ENCODE results near the gene SH3GL2.
A peak's percentile ranks its signal among the peaks of the same experiment; 100 is the strongest.

Gene SH3GL2

GRCh38 chr9:17551023-17551422 is 27.8 kb upstream of the SH3GL2 start:
- no peak overlapping the region for H2BK5ac ChIP-seq (ENCODE audit: low read length)
- H3K4me3 ChIP-seq (ENCODE audit: low read length): no peak overlapping the region
- H2BK15ac ChIP-seq (replicated peaks; ENCODE audit: low read depth): no peak overlapping the region
- H3K4ac ChIP-seq (ENCODE audit: low read depth, low read length): no peak overlapping the region
- H3K36me3 ChIP-seq (ENCODE audit: control insufficient read depth, insufficient read depth, low read length): no peaks in the 10 kb centered on the region
- no peak overlapping the region for H4K5ac ChIP-seq (ENCODE audit: low read length)
- no peak overlapping the region for H3K4me2 ChIP-seq (ENCODE audit: low read length)
- no peaks in the 10 kb centered on the region for H3K4me1 ChIP-seq (ENCODE audit: control insufficient read depth, low read depth, low read length)
- H3K9ac ChIP-seq (ENCODE audit: low read length): no peak overlapping the region
- no CpG with 5 or more reads among the region's 2 CpGs for WGBS (ENCODE audit: extremely low coverage, insufficient coverage, low lambda C conversion rate)
- no peaks in the 10 kb centered on the region for H3K79me2 ChIP-seq (ENCODE audit: control insufficient read depth, insufficient read depth, low read length)
- H3K56ac ChIP-seq (ENCODE audit: low read length): no peak overlapping the region
- no peak overlapping the region for H4K8ac ChIP-seq (ENCODE audit: low read depth, low read length)
- H3K27ac ChIP-seq (ENCODE audit: low read depth, low read length): no peak overlapping the region
- no peak for DNase-seq
- no peaks in the 10 kb centered on the region for H3K79me1 ChIP-seq (ENCODE audit: low read length)
- no peak overlapping the region for H3K18ac ChIP-seq (ENCODE audit: low read length)
- no peak overlapping the region for H3K23ac ChIP-seq (ENCODE audit: low read length)
- no peaks in the 10 kb centered on the region for H3K27me3 ChIP-seq (ENCODE audit: insufficient read depth, low read length, poor library complexity)
- H2BK120ac ChIP-seq (ENCODE audit: low read depth, low read length): no peak overlapping the region
- no peak overlapping the region for H2AK5ac ChIP-seq (ENCODE audit: low read length)

GRCh38 chr9:17555362-17556054 is 23.4 kb upstream of the SH3GL2 start:
- H2BK15ac ChIP-seq (replicated peaks; ENCODE audit: low read depth): no peak overlapping the region
- H3K4me2 ChIP-seq (ENCODE audit: low read length): no peak overlapping the region
- H2BK120ac ChIP-seq (ENCODE audit: low read depth, low read length): no peak overlapping the region
- no peak overlapping the region for H4K8ac ChIP-seq (ENCODE audit: low read depth, low read length)
- H3K4ac ChIP-seq (ENCODE audit: low read depth, low read length): no peak overlapping the region
- H3K4me3 ChIP-seq (ENCODE audit: low read length): no peak overlapping the region
- H3K79me2 ChIP-seq (ENCODE audit: control insufficient read depth, insufficient read depth, low read length): no peaks in the 10 kb centered on the region
- no peaks in the 10 kb centered on the region for H3K36me3 ChIP-seq (ENCODE audit: control insufficient read depth, insufficient read depth, low read length)
- H3K4me1 ChIP-seq (ENCODE audit: control insufficient read depth, low read depth, low read length): no peaks in the 10 kb centered on the region
- no peak overlapping the region for H2BK5ac ChIP-seq (ENCODE audit: low read length)
- no peak overlapping the region for H3K18ac ChIP-seq (ENCODE audit: low read length)
- WGBS (ENCODE audit: extremely low coverage, insufficient coverage, low lambda C conversion rate): no CpG with 5 or more reads among the region's 4 CpGs
- no peaks in the 10 kb centered on the region for H3K27me3 ChIP-seq (ENCODE audit: insufficient read depth, low read length, poor library complexity)
- H2AK5ac ChIP-seq (ENCODE audit: low read length): no peak overlapping the region
- H3K9ac ChIP-seq (ENCODE audit: low read length): no peak overlapping the region
- H3K79me1 ChIP-seq (ENCODE audit: low read length): no peaks in the 10 kb centered on the region
- no peak overlapping the region for H3K23ac ChIP-seq (ENCODE audit: low read length)
- H4K5ac ChIP-seq (ENCODE audit: low read length): no peak overlapping the region
- no peak overlapping the region for H3K27ac ChIP-seq (ENCODE audit: low read depth, low read length)
- no peak overlapping the region for H3K56ac ChIP-seq (ENCODE audit: low read length)
- DNase-seq: no peak

GRCh38 chr9:17556255-17556654 is 22.6 kb upstream of the SH3GL2 start:
- Histone ChIP-seq H3K79me1 (ENCODE audit: low read length) (no peaks in the 10 kb centered on the region), H2BK120ac (ENCODE audit: low read depth, low read length) (no peak overlapping the region), H2BK15ac (replicated peaks; ENCODE audit: low read depth) (no peak overlapping the region), H3K36me3 (ENCODE audit: control insufficient read depth, insufficient read depth, low read length) (no peaks in the 10 kb centered on the region), H3K9ac (ENCODE audit: low read length) (no peak overlapping the region), H3K27me3 (ENCODE audit: insufficient read depth, low read length, poor library complexity) (no peaks in the 10 kb centered on the region), H4K8ac (ENCODE audit: low read depth, low read length) (no peak overlapping the region), H2AK5ac (ENCODE audit: low read length) (no peak overlapping the region), H3K27ac (ENCODE audit: low read depth, low read length) (no peak overlapping the region), H3K18ac (ENCODE audit: low read length) (no peak overlapping the region), H3K56ac (ENCODE audit: low read length) (no peak overlapping the region), H3K4ac (ENCODE audit: low read depth, low read length) (no peak overlapping the region), H4K5ac (ENCODE audit: low read length) (no peak overlapping the region), H3K4me2 (ENCODE audit: low read length) (no peak overlapping the region), H2BK5ac (ENCODE audit: low read length) (no peak overlapping the region), H3K23ac (ENCODE audit: low read length) (no peak overlapping the region), H3K4me1 (ENCODE audit: control insufficient read depth, low read depth, low read length) (no peaks in the 10 kb centered on the region), H3K79me2 (ENCODE audit: control insufficient read depth, insufficient read depth, low read length) (no peaks in the 10 kb centered on the region), H3K4me3 (ENCODE audit: low read length) (no peak overlapping the region)
- no CpG with 5 or more reads among the region's 8 CpGs for WGBS (ENCODE audit: extremely low coverage, insufficient coverage, low lambda C conversion rate)
- DNase-seq: no peak

- Histone ChIP-seq H3K9ac (ENCODE audit: low read length) (no peak overlapping the region), H2BK5ac (ENCODE audit: low read length) (no peak overlapping the region), H2AK5ac (ENCODE audit: low read length) (no peak overlapping the region), H3K4me1 (ENCODE audit: control insufficient read depth, low read depth, low read length) (no peaks in the 10 kb centered on the region), H3K4ac (ENCODE audit: low read depth, low read length) (no peak overlapping the region), H3K79me1 (ENCODE audit: low read length) (no peaks in the 10 kb centered on the region), H3K4me3 (ENCODE audit: low read length) (no peak overlapping the region), H4K8ac (ENCODE audit: low read depth, low read length) (no peak overlapping the region), H3K56ac (ENCODE audit: low read length) (no peak overlapping the region), H3K36me3 (ENCODE audit: control insufficient read depth, insufficient read depth, low read length) (no peaks in the 10 kb centered on the region), H3K23ac (ENCODE audit: low read length) (no peak overlapping the region), H3K18ac (ENCODE audit: low read length) (no peak overlapping the region), H2BK120ac (ENCODE audit: low read depth, low read length) (no peak overlapping the region), H3K27me3 (ENCODE audit: insufficient read depth, low read length, poor library complexity) (no peaks in the 10 kb centered on the region), H3K4me2 (ENCODE audit: low read length) (no peak overlapping the region), H3K79me2 (ENCODE audit: control insufficient read depth, insufficient read depth, low read length) (no peaks in the 10 kb centered on the region), H4K5ac (ENCODE audit: low read length) (no peak overlapping the region), H2BK15ac (replicated peaks; ENCODE audit: low read depth) (no peak overlapping the region), H3K27ac (ENCODE audit: low read depth, low read length) (no peak overlapping the region)
- no CpG with 5 or more reads among the region's 2 CpGs for WGBS (ENCODE audit: extremely low coverage, insufficient coverage, low lambda C conversion rate)
- DNase-seq: no peak
Observed at GRCh38 chr9:17556935-17557334, 21.9 kb upstream of the SH3GL2 start.

- peak; percentile 74 for DNase-seq
Observed at GRCh38 chr9:17571825-17572224, 7.0 kb upstream of the SH3GL2 start.

GRCh38 chr9:17574342-17574741 is 4.5 kb upstream of the SH3GL2 start:
- Histone ChIP-seq H2AK5ac (ENCODE audit: low read length) (no peak overlapping the region), H3K4me3 (ENCODE audit: low read length) (no peak overlapping the region), H3K79me1 (ENCODE audit: low read length) (no peaks in the 10 kb centered on the region), H3K4ac (ENCODE audit: low read depth, low read length) (no peak overlapping the region), H3K36me3 (ENCODE audit: control insufficient read depth, insufficient read depth, low read length) (no peaks in the 10 kb centered on the region), H4K8ac (ENCODE audit: low read depth, low read length) (no peak overlapping the region), H3K79me2 (ENCODE audit: control insufficient read depth, insufficient read depth, low read length) (no peaks in the 10 kb centered on the region), H3K4me1 (ENCODE audit: control insufficient read depth, low read depth, low read length) (peaks cover 6% of the 10 kb centered on the region), H2BK15ac (replicated peaks; ENCODE audit: low read depth) (no peak overlapping the region), H3K9ac (ENCODE audit: low read length) (no peak overlapping the region), H2BK5ac (ENCODE audit: low read length) (no peak overlapping the region), H3K4me2 (ENCODE audit: low read length) (no peak overlapping the region), H3K56ac (ENCODE audit: low read length) (no peak overlapping the region), H3K23ac (ENCODE audit: low read length) (no peak overlapping the region), H3K18ac (ENCODE audit: low read length) (no peak overlapping the region), H3K27me3 (ENCODE audit: insufficient read depth, low read length, poor library complexity) (peaks cover 8% of the 10 kb centered on the region), H4K5ac (ENCODE audit: low read length) (no peak overlapping the region), H3K27ac (ENCODE audit: low read depth, low read length) (no peak overlapping the region), H2BK120ac (ENCODE audit: low read depth, low read length) (no peak overlapping the region)
- WGBS (ENCODE audit: extremely low coverage, insufficient coverage, low lambda C conversion rate): no CpG with 5 or more reads among the region's 2 CpGs
- no peak for DNase-seq

More at GRCh38 chr9:17571825-17572224, 7.0 kb upstream of the SH3GL2 start:
- Histone ChIP-seq H2BK5ac (ENCODE audit: low read length) (no peak overlapping the region), H4K5ac (ENCODE audit: low read length) (no peak overlapping the region), H3K4me2 (ENCODE audit: low read length) (no peak overlapping the region), H3K4me3 (ENCODE audit: low read length) (no peak overlapping the region), H3K56ac (ENCODE audit: low read length) (no peak overlapping the region), H3K23ac (ENCODE audit: low read length) (no peak overlapping the region), H3K27me3 (ENCODE audit: insufficient read depth, low read length, poor library complexity) (no peaks in the 10 kb centered on the region), H3K79me1 (ENCODE audit: low read length) (no peaks in the 10 kb centered on the region), H3K36me3 (ENCODE audit: control insufficient read depth, insufficient read depth, low read length) (no peaks in the 10 kb centered on the region), H4K8ac (ENCODE audit: low read depth, low read length) (no peak overlapping the region), H2BK120ac (ENCODE audit: low read depth, low read length) (no peak overlapping the region), H3K4ac (ENCODE audit: low read depth, low read length) (no peak overlapping the region), H3K27ac (ENCODE audit: low read depth, low read length) (no peak overlapping the region), H3K18ac (ENCODE audit: low read length) (no peak overlapping the region), H2BK15ac (replicated peaks; ENCODE audit: low read depth) (no peak overlapping the region), H3K4me1 (ENCODE audit: control insufficient read depth, low read depth, low read length) (peaks cover 6% of the 10 kb centered on the region), H3K9ac (ENCODE audit: low read length) (no peak overlapping the region), H3K79me2 (ENCODE audit: control insufficient read depth, insufficient read depth, low read length) (no peaks in the 10 kb centered on the region), H2AK5ac (ENCODE audit: low read length) (peak overlapping the region; percentile 51)
- no CpG with 5 or more reads among the region's 5 CpGs for WGBS (ENCODE audit: extremely low coverage, insufficient coverage, low lambda C conversion rate)

Data from mesendoderm (in vitro differentiated cells).